NCI-H2171 treated with DMSO at 0.1 percent for 48 hours (cell line): ENCODE measurements around the gene LRCH1.

Source experiments
- DNase-seq: peaks from one replicate; lab custom pipeline; 2025; lab: John Stamatoyannopoulos, UW

The LRCH1 gene

DNA sequence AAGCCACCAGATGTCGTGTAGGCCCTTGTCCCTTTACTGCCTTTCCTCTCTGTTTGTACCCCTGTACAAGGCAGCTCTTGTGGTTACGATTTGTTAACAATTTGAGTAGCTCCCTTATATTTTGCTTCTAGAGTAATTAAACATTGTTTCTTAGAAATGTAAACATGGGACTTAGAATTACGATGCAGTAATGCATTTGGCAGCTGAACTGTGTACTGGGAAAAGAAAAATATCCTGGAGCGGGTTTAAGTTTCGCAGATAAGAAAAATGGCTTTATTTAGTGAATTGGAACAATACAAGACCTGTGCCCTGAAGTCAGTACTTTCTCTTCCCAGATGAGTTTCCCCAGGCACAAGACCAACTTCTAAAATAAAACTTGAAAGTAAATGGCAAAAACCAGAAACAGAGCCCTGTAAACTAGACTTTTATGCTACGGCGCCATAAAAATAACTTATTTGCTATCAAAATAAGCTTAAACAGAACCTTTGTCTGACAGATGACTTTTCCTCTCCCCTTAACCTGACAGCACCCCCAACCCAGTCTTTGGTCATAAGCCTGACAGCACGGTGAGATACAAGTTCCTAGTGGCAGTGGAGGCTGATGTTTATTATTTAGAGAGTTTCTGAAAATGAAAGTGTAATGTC is 63.0 kb downstream of the LRCH1 start:
- no peak for DNase-seq

DNA sequence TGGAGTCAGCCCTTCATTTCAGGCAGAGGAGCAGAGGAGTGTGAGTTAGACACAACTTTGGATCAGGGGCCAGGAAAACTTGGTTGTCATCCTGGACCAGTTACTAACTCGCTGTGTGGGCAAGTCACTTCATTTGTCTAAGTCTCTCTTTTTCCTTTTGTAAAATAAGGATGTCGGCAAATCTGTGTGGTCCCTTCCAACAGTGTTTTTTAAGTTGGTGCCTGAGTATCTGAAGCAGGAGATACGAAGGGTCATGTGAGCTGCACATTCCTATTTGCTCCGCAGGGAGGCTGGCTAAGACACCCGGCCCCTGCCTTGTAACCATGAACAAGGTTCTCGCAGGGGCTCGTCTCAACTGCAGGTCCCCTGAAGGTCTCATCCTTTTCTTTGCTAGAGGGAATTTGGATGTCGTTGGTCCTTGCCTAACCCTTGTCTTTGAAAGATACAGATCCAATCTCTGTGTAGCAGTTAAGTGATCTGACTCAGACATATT is 64.3 kb downstream of the LRCH1 start:
- DNase-seq: no peak

DNA sequence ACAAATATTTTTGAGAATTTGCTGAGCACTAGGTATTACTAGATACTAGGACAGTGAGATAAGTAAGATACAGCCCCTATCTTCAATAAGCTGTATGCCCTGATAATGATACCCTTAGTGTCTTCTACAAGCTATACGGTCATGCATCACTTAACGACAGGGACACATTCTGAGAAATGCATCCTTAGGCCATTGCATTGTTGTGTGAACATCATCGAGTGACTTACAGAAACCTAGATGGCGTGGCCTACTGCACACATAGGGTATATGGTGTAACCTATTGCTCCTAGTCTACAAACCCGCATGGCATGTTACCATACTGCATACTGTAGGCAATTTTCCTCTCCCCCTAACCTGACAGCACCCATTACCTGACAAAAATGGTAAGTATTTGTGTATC is 64.9 kb downstream of the LRCH1 start:
- no peak for DNase-seq

DNA sequence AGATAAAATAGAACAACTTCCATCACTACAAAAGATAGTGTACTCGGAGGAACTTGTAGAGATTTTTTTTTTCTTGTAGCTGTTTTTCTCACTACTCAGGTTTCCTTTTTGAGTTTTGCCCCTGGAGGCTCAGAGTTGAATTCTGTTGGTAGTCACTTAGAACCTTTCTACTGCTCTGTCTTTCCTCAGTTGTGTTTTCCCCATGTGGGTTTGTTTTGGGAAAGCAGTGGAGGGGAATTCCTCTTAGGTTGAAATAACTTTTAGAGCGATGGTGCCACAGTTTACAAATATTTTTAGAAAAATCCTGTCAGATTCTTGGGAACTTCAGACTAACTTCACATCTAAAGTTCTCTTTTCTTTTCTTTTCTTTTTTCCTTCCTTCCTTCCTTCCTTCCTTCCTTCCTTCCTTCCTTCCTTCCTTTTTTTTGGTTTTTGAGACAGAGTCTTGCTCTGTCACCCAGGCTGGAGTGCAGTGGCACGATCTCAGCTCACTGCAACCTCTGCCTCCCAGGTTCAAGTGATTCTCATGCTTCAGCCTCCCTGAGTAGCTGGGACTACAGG is 65.8 kb downstream of the LRCH1 start:
- DNase-seq: no peak

DNA sequence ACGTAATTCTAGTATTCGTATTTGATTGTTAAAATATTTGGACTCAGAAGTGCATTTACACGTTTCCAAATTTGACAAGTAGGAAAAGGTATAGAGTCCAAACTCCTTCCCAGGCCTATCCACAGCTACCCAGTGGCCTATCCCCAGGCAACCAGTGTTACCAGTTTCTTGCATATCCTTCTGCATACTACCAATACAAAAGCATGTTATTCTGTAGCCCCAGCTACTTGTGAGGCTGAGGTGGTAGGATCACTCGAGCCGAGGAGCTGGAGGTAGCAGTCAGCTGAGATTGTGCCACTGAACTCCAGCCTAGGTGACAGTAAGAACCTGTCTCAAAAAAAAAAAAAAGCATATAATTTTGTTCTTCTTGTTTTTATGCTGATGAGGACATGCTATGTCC is 67.1 kb downstream of the LRCH1 start:
- DNase-seq: no peak

DNA sequence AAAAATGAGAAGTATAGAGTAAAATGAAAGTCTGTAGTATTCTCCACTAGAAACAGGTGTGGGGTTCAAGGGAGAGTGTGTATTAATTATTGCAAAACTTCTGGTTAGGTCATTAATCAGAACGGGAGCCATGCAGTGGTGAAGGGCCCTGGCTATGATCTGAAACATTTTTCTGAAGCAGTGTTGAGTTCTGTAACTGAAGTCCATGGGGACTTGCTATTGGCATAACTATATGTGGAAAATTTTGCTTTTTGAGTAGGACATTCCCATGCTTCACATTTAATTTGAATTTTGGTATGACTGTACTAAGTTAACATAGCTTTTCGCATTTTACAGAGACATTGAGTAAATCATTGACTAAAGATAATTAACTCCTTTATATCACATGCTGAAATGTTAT is 67.5 kb downstream of the LRCH1 start:
- no peak for DNase-seq

DNA sequence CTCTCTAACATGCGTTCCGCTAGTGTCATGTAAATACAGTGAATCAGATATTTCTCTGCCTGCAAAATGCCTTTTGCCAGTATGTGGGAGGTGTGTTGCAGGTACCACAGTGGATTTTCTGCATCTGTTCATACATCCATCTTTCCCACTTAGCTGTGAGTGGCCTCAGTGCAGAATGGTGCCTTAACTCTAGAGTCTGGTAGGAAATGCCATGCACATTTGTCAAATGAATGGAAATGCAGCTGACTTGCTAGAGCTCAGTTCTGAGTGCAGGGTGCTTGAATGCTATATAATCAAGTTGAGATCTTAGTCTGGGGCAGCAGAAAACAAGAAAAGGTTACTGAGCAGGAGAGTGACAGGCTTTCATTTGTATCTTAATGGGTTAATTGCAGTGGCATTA is 68.2 kb downstream of the LRCH1 start:
- no peak for DNase-seq

DNA sequence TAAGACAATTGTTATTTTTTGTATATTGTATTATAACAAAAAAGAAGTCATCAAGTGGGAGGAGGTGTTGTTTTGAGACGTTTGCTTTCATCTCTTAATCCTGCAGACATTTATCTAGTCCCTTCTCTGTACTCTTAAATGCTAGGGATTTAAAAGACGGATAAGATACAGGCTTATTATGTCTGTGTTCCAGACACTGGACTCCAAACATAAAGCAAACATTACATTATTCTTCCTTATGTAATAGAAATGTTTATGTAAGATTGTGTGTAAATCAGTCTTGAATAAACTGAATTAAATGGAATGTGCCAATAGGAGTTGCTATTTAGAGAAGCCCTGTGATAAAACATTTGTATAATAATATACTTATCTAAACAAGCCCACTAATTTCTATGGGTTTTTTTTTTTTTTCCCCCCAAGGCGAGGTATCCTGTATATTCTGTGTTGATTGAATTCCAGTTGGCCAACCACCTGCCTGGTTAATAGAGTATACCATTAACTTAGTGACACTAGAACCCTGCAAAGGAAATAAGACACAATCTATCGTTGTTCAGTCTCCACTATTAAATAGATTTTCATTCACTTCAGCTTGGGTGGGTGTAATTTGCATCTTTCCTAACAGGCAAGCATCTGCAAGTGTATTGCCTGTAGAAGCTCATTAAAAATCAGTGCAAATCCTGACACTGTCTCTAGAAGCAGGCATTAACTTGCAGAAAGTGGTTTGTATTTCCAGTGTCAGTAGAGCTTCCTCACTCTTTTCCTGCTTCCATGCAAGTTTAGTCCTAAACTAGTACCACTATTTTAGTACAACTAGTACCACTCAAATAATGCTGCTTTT is 69.0 kb downstream of the LRCH1 start:
- DNase-seq: peak; percentile 18

DNA sequence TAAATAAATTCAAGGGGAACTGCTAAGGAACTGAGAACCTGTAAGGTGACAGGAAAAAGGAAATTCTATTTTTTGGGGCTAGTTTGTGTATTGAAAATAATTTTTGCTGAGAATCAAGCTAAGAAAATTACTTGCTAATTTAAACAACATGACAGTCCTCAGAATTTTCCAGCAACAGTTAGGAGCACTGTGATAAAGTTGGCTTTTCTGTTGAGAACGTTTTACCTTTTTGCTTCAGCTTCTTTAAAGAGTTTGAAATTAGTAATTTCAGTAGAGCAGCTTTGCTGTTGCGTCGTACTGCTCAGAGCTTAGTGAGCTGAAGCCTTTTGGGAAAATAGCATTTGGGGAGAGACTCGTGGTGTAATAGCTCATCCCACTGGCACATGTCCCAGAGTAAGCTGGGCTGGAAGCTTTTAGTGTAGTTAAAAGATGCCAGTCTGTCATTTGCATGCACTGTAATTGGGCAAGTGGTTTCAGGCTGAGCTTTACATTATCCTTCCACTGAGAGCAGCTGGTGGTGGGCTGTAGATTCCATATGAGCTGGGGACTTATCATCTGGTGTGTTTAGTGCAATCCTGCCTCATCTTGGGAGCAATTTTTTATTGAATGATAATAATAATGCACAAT is 69.8 kb downstream of the LRCH1 start:
- DNase-seq: peak; percentile 91

DNA sequence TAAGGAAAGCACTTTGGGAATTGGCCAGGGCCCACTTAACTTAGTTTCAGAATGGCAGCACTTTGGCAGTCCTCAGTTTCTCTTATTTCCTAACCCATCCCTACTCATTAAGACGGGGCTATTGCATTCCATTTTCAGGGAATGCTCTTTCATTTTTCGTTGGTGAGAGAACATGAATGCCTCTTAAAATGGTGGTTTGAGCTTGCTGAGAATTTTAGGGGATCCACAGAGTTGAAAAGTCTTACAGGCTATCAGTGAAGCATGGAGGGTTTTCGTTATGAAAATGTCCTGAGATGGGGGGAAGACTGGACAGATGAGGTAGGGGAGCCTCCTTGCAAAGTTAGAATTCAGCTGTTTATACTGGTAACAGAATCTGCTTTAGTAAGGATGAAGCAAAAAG is 71.4 kb downstream of the LRCH1 start:
- no peak for DNase-seq

DNA sequence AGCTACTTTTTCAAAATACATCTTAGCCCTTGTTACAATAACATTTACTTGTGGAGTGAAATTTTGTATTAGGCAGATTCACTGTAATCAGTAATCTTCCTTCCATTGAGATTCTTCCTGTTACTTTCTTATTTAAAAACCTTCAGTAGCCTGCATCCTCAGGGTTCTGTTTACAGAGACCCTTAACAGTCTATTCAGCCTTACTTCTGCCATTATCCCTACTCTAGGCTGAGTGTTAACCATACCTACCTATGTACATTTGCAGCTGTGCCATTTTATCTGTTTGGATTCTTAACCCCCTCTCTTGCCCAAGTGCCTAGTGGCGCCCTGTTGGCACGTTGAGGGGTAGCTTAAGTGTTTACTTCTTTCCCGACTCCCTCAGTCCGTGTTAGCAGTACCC is 71.9 kb downstream of the LRCH1 start:
- DNase-seq: no peak

DNA sequence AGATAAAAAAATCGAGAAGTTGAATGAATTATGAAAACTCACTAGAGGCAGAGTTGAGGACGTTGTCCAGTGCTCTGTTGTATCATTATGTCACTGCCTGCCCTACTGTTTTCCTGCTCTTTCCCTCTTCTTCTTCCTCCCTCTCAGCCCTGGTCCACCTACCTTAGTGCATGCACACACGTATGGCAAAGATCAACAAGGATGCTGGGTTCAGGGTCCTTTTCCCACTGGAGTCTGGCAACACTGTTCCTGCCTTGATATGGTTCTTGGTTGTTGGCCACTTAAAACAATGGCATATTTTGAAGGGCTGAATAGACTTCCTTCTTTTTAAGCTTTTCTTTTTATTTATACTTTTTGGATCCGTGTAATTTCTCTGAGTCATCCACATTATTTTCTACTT is 74.5 kb downstream of the LRCH1 start:
- DNase-seq: no peak

DNA sequence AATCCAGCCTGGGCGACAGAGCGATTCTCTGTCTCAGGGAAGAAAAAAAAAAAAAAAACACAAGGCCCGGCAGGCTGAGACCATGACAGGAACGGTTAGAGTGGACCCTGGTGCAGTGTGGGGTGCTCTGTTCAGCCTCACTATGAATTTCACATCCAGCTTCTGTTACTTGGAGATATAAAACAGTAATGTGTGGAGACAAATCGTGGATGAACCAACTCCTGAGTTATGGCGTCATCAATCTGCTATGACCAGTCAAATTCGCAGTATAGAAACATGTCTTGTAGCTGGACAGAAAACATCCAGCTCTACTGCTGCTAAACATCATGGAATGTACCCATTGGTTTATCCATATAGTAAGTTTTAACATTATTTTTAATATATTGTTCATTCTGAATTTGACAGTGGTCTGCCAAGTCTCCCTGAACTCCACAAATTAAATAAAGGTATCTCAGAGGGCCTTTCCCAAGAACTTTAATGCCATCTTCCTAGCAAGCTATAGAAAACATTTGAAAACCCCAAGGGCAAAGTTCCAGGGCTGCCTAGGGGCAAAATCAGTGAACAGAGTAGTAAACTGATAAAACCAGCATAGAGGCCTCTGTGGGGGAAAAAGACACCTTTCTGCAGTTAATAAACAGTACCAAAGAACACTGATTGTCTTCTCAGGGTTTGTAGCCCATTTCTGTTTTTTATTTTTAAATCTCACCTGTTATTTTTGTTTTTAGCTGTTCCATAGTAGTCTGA is 75.8 kb downstream of the LRCH1 start:
- no peak for DNase-seq

DNA sequence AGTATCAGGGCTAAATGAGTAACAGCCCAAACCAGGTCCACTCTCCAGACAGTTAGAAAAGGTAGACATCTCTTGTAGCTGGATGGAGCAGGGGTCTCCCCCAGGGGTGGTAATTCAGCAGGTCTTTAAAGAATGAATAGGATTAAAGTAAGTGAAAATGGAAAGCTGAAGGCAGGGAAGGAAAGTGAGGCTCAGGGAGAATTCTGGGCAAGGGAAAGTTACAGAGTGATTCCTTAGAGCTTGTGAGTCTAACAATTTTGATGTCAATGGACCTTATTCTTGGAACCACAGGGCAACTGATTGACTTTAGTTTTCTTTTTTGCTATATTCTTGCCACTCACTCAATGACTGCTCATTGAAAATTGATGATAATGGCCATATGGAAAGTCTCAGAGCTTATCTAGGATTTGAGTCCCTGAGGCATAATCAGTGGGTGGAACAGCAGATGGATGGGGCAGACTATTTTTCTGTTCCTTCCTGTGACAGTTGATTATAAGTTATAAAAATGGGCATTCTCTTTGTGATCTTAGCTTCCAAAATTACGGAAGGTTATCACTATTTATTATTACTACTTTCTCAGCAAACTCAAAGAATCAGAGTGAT is 76.9 kb downstream of the LRCH1 start:
- peak; percentile 28 for DNase-seq

DNA sequence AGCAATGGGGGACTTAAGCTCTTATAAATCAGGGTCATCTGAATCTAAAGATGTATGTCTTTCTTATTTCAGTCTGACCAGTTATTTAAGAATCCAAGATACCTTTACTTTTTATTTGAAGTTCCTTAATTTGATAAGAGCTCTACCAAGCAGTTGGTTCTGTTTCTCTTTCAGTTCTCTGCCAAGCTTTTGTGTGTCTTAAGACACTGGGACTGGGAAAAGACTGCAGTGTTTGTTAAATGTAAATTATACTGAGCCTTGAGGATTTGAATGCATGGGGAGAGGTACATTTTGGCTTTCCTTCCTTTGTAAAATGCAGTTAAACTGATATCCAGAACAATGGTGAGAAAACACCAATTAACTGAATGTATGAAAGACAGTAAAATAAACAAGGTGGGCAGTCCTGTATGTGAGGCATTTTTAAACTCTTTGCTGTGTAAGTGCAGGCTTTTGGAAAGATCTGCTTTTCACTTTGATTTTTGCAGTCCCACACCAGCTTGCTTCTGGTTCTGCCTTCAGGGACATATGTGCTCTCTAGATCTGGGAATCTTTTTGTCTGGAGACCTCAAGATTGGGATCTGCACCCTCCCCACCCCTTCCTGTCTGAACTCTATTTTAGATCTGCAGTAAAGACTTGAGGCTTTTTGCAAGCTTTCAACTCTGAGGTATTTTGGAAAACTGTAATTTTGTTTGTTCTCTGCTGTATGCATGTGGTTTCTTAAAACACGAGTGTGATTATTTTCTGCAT is 77.6 kb downstream of the LRCH1 start:
- peak; percentile 7 for DNase-seq

DNA sequence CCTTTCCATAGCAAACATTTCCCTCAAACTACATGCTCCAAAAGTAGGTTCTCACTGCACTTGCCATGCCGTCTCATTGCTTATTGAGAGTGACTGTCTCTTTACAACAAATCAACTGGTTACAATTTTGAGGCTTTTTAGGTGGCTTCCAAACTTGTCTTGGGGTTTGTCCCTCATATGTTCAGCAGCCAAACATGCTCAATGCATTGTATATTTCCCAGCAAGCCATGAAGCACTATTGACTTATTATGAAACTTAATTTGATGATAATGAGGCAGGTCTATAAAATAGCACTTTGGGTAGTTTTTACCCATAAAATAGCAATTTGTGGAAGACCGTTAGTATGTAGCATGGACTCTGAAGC is 78.2 kb downstream of the LRCH1 start:
- no peak for DNase-seq

DNA sequence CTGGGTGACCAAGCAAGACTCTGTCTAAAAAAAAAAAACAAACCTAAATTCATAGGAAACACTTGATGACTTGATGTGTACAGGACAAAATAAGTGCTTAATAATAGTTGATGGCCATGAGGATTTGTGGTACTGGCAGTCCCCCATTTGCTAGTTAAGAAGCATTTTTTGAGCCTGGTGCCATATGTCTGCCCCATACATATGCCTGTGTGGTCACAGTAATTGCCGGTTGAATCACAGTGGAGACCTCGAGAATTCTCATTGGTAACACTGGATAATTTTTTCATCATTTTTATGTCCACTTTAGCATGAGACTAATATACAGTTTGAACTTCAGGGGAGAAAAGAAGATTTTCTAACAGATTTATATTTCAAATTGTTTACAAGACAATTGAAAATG is 79.2 kb downstream of the LRCH1 start:
- DNase-seq: no peak

DNA sequence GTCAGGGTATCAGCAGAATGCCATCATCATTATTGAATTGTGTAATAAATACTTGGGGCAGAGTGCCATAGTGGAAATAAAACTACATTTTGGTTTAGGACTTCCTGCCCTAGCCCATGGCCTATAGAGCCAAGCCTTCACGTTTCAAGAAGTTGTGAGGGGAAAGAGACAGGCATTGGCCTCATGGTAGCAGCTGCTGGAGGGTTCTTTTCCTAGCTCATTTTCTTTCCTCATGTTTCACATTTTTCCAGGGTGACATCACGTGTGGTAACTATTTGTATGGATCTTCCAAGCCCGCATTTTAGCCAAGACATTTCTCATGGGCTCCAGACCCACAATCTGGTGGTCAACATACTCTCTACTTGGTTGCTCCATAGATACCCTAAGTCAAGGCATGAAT is 80.4 kb downstream of the LRCH1 start:
- no peak for DNase-seq

DNA sequence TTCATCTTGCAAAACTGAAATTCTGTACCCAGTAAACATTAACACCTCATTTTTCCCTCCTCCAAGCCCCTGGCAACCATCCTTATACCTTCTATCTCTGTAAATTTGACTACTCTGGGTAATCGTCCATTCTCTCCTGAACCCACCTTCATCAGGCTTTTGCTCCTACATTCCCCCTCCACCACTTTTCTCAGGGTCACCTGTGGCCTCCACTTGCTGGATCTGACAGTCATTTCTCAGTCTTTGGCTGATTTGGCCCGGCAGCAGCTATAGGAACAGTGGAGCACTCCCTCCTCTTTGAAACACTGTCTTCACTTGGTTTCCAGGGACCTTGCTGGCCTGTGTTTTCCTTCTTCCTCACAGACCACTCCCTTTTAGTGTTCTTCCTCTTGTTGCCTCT is 83.5 kb downstream of the LRCH1 start:
- DNase-seq: no peak

DNA sequence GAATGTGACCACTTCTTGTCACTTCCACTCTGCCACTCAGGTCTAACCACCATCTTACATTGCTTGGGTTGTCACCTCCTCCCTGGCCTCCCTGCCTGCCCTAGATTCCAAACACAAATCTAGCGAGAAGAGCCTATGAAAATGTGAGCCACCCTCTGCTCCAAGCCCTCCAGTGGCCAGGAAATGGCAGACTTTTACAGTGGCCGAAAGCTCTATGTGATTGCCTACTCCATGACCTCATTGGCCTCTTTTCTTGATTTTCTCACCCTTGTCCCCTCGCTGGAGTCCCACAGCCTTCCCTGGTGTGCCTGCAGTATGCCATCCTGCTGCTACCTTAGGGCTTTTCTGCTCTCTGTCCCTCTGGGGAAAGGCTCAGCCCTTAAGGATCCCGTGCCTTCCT is 84.2 kb downstream of the LRCH1 start:
- no peak for DNase-seq

DNA sequence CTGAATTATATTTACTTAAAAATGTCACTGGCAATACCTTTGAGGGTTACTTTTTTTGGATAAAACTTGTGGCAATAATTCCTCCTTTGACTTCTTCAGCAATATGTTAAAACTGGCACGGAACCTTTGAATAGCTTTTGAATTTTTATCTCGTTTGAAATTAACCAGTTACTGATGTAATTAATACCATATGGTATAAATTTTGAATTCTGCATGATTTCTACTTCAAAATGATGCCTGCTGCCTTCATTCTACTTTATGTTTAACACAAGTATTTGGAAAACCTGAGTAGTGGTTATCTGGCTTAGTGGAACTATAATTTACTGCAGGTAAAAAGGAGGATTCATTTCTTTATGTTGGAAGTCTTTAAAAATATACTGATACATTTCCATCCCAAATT is 85.3 kb downstream of the LRCH1 start:
- DNase-seq: no peak
